Mesodermal cell (in vitro differentiated cells): ENCODE measurements around the gene AMPD2.
A peak's percentile ranks its signal among the peaks of the same experiment; 100 is the strongest.

Source experiments
- H3K27ac ChIP-seq: 2 replicates; pipeline ENCODE4 v1.7.0; 2013; ENCODE audit warnings: mild to moderate bottlenecking, low read depth, low read length, moderate library complexity; ENCODE audit not compliant: severe bottlenecking
- H3K36me3 ChIP-seq: 2 replicates; pipeline ENCODE4 v1.7.1; 2013; ENCODE audit warnings: mild to moderate bottlenecking, low read length, moderate library complexity; ENCODE audit not compliant: control insufficient read depth, insufficient read depth
- H3K4me1 ChIP-seq: one replicate; pipeline ENCODE4 v1.7.1; 2013; ENCODE audit warnings: mild to moderate bottlenecking, low read length; ENCODE audit not compliant: insufficient read depth, control insufficient read depth, poor library complexity, severe bottlenecking
- H3K4me3 ChIP-seq: 2 replicates; pipeline ENCODE4 v1.7.0; 2013; ENCODE audit warnings: low read length, control low read depth, mild to moderate bottlenecking; ENCODE audit not compliant: insufficient read depth, poor library complexity, severe bottlenecking; ENCODE audit errors: extremely low read depth
- H3K9me3 ChIP-seq: 2 replicates; pipeline ENCODE4 v1.7.1; 2013; ENCODE audit warnings: mild to moderate bottlenecking, low read length, moderate library complexity; ENCODE audit not compliant: control insufficient read depth
- WGBS, 2 experiments: methylation state at CpG; one replicate each; pipeline ENCODE4 v1.1.5; 2013; ENCODE audit warnings: missing lambda C conversion rate in 2 of 2; ENCODE audit not compliant: insufficient coverage in 2 of 2; 5-methylcytosine and 5-hydroxymethylcytosine counted together

AMPD2 gene

DNA sequence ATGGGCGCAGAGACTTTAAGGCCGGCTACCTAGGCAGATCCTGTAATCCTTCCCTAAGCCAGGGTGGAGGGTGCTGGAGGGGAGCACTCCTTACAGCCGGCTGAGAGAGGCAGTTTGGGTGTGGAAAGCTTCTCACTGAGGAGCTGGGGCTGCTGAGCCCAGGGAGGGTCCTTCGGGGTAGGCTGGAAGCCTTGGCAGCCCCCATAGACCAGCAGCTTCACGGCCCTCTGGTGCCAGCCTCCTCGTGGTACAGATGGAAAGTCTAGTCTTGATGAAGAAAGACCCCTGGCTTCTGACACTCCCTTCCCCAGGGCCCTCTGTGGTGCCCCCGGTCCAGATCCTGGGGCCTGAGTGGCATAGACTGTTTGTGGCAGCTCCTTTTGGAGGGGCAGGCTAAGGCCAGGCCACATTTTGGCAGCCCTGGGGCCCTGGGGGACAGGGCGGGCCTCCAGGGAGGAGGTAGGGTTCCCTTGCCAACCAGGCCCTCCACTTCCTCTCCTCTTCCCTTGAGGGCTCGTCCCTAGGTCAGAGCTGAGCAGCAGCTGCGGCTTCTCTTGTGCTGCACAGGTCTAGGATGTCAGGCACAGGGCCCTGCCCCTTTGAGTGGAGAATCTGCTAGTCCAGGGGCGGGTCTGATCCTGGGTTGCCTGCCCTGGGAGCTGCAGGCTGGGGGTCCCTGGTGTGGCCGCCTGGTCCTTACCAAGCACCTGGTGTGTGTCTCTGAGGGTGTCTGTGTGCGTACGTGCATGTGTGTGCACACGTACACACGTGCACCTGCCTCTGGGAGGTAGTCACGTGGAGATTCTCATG lies 4.8 kb downstream of the AMPD2 start:
- 93 to 94% methylated on average over 13 to 15 of the region's 17 CpGs for WGBS, 2 experiments
- Histone ChIP-seq H3K36me3 (peaks cover 41% of the 10 kb centered on the region), H3K27ac (peak overlapping the region; percentile 5), H3K4me3 (no peak overlapping the region), H3K4me1 (peaks cover 12% of the 10 kb centered on the region), H3K9me3 (no peaks in the 10 kb centered on the region)

DNA sequence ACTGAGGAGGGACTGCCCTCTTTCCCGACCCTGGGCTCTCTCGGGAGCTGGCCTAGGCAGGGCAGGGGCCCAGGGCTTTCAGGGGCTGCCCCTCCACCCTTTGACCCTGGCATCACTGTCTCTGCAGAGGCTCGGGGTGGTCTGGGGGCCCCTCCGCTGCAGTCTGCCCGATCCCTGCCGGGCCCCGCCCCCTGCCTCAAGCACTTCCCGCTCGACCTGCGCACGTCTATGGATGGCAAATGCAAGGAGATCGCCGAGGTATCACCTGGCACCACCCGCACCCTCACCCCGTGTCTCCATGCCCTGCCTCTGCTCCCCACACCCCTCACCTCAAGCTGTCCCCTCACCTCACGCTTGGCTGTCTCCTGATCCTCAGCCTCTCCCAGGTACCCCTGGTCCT lies 5.5 kb downstream of the AMPD2 start:
- Histone ChIP-seq H3K36me3 (peaks cover 49% of the 10 kb centered on the region), H3K4me1 (peaks cover 12% of the 10 kb centered on the region), H3K4me3 (no peak overlapping the region), H3K9me3 (no peaks in the 10 kb centered on the region), H3K27ac (no peak overlapping the region)
- WGBS, 2 experiments, result 90 to 91% methylated on average over 8 to 16 of the region's 16 CpGs

DNA sequence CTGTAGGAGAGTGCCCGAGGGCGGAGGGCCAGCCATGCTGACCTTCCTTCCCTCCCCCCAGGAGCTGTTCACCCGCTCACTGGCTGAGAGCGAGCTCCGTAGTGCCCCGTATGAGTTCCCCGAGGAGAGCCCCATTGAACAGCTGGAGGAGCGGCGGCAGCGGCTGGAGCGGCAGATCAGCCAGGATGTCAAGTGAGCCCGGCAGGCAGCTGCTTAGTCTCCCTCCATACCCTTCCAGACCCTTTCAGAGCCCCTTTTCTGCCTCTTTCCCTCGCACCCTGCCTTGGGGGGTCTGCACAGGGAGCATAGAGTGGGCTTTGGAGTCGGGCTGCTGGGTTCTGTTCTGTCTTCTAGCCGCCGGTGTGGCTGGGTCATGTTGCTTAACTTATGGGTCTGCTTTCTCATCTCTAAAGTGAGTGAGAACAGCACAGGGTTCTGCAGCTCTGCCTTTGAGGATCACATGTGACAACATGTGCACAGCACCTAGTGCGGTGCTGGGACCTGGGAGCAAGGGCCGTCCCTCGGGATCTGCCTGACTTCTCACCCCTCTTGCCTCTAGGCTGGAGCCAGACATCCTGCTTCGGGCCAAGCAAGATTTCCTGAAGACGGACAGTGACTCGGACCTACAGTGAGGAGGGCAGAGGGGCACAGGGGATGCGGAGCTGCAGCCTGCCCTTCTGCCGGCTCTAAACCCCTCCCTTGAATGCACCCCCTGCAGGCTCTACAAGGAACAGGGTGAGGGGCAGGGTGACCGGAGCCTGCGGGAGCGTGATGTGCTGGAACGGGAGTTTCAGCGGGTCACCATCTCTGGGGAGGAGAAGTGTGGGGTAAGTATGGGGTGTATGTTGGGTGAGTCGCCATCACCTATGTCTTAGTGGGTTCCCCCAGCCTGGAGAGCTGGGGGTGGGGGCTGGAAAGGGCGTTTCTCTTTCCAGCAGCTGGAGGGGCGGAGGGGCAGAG lies 6.2 kb downstream of the AMPD2 start:
- Histone ChIP-seq H3K27ac (no peak overlapping the region), H3K4me3 (no peak overlapping the region), H3K9me3 (no peaks in the 10 kb centered on the region), H3K36me3 (peaks cover 53% of the 10 kb centered on the region), H3K4me1 (peaks cover 12% of the 10 kb centered on the region)
- WGBS, 2 experiments, result 90 to 94% methylated on average over 20 to 27 of the region's 32 CpGs

DNA sequence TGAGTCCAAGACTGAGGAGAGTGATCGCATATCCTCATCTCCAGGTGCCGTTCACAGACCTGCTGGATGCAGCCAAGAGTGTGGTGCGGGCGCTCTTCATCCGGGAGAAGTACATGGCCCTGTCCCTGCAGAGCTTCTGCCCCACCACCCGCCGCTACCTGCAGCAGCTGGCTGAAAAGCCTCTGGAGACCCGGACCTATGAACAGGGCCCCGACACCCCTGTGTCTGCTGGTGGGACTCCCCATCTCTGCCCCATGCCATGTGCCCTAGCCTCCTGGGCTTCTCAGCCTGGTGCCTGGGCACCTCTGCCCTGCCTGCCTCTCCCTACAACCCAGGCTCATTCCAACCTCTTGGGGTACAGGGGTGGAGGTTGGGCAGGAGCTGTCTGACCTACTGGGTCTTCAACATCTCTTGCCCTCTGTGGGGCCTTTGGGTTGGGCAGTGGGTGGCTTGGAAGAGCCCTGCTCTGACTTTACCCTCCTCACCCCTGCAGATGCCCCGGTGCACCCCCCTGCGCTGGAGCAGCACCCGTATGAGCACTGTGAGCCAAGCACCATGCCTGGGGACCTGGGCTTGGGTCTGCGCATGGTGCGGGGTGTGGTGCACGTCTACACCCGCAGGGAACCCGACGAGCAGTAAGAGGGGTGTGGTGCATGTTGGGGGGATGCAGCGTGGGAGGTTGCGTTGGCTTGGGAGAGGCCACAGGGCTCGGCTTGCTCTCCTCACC lies 7.2 kb downstream of the AMPD2 start:
- H3K27ac ChIP-seq, result no peak overlapping the region
- H3K4me3 ChIP-seq, result no peak overlapping the region
- H3K36me3 ChIP-seq, result peaks cover 62% of the 10 kb centered on the region
- no peaks in the 10 kb centered on the region for H3K9me3 ChIP-seq
- peaks cover 12% of the 10 kb centered on the region for H3K4me1 ChIP-seq
- 97 to 98% methylated on average over 13 to 19 of the region's 21 CpGs for WGBS, 2 experiments

DNA sequence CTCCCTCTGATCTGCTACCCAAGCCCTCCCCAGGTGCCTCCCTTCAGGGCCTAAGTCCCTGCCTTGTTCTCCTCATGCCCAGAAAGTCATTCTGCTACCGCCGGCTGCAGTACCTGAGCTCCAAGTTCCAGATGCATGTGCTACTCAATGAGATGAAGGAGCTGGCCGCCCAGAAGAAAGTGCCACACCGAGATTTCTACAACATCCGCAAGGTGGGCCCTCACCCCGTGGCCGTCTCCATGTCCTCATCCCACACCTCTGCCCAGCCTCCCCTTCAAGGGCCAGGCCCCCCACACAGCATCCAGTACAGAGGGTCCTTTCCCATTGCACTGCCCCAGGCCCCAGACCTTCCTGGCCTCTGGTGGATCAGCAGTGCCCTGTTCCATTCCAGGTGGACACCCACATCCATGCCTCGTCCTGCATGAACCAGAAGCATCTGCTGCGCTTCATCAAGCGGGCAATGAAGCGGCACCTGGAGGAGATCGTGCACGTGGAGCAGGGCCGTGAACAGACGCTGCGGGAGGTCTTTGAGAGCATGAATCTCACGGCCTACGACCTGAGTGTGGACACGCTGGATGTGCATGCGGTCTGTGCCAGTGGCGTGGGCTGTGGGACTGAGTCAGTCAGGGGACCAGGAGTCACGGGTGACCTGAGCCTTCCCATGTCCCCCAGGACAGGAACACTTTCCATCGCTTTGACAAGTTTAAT lies 8.2 kb downstream of the AMPD2 start:
- peaks cover 68% of the 10 kb centered on the region for H3K36me3 ChIP-seq
- H3K9me3 ChIP-seq, result no peaks in the 10 kb centered on the region
- WGBS, 2 experiments, result 94 to 95% methylated on average over 23 of the region's 23 CpGs

DNA sequence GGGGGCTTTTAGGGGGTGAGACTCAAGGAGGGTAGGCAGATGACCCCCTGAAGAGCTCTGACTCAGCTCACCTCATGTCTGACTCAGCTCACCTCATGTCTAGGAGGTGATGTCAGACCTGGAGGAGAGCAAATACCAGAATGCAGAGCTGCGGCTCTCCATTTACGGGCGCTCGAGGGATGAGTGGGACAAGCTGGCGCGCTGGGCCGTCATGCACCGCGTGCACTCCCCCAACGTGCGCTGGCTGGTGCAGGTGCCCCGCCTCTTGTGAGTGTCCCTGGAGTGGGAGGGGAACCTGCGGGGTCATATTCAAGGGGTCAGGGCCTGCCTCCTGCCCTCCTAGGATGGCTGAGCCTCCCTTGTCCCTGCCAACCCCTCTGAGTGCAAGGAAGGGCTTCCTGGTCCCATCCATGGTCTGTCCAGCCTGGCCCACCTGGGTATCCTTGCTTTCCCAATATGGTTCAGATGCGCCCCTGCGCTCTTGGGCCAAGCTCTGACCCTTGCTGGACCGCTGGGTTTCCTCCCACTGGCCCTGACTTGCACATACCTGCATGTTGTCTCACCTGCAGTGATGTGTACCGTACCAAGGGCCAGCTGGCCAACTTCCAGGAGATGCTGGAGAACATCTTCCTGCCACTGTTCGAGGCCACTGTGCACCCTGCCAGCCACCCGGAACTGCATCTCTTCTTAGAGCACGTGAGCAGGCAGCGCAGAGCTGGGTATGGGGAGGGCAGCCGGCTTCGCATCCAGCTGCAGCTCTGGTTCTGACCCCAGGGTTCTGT lies 9.1 kb downstream of the AMPD2 start:
- peaks cover 70% of the 10 kb centered on the region for H3K36me3 ChIP-seq
- H3K27ac ChIP-seq, result no peak overlapping the region
- H3K4me3 ChIP-seq, result no peak overlapping the region
- H3K4me1 ChIP-seq, result peaks cover 9% of the 10 kb centered on the region
- H3K9me3 ChIP-seq, result no peaks in the 10 kb centered on the region
- 95 to 98% methylated on average over 21 to 22 of the region's 23 CpGs for WGBS, 2 experiments

More for the DNA sequence above, 8.2 kb downstream of the AMPD2 start:
- peaks cover 12% of the 10 kb centered on the region for H3K4me1 ChIP-seq
- H3K4me3 ChIP-seq, result no peak overlapping the region
- H3K27ac ChIP-seq, result no peak overlapping the region

DNA sequence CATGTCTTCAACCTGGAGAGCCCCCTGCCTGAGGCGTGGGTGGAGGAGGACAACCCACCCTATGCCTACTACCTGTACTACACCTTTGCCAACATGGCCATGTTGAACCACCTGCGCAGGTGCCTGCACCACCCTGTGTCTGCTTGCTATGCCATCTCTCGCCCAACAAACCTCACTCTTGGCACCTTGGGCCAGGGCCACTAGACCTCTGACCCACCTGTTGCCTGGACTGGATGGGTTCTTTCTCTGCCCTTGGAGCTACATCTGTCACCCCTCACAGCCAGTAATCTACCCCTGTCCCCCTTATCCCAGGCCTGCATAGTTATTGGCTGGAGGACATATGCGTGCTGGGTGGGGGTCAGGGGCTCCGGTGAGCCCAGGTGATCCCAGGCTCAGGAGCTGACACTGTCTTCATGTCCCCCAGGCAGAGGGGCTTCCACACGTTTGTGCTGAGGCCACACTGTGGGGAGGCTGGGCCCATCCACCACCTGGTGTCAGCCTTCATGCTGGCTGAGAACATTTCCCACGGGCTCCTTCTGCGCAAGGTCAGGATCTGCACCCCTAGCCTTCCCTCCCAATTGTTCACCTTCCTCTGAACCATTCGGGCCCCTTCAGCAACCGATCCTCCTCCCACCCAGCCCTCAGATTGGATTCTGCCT lies 9.9 kb downstream of the AMPD2 start:
- Histone ChIP-seq H3K4me1 (peaks cover 8% of the 10 kb centered on the region), H3K27ac (no peak overlapping the region), H3K4me3 (no peak overlapping the region), H3K36me3 (peaks cover 70% of the 10 kb centered on the region), H3K9me3 (no peaks in the 10 kb centered on the region)
- WGBS, 2 experiments, result 82 to 89% methylated on average over 9 to 10 of the region's 10 CpGs

DNA sequence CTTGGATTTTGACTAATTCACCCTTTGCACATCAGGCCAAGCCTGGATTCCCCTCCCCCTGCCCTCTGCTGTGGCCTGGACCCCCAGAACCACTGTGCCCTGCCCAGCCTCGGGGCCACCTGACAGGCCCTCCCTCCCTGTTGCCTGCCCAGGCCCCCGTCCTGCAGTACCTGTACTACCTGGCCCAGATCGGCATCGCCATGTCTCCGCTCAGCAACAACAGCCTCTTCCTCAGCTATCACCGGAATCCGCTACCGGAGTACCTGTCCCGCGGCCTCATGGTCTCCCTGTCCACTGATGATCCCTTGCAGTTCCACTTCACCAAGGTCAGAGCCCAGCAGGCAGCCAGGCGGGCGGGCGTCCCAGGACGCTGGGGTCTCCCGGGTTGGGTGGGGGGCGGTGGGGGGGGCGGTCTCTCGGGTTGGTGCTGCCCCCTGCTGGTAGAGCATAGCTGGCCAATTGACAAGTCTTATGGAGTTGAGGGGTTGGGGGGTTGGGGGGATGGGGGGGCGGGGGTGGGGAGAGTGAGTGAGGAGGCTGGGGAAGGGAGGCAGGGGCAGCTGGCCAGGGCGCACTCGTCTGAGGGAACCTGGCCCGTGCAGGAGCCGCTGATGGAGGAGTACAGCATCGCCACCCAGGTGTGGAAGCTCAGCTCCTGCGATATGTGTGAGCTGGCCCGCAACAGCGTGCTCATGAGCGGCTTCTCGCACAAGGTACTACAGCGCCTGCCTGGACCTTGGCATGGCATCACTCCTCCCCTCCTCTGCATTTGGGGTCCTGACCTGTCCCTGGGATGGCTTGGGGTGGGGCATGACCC lies 10.7 kb downstream of the AMPD2 start:
- Histone ChIP-seq H3K9me3 (no peaks in the 10 kb centered on the region), H3K36me3 (peaks cover 70% of the 10 kb centered on the region), H3K4me1 (peaks cover 5% of the 10 kb centered on the region), H3K27ac (no peak overlapping the region), H3K4me3 (no peak overlapping the region)
- 94 to 96% methylated on average over 16 to 18 of the region's 30 CpGs for WGBS, 2 experiments
